DMS 273 (cell line): ENCODE results near the gene CNTNAP2.
"Not testable (repeated sequence)": the region's sequence is repeated elsewhere in the genome, so short reads cannot be mapped to it uniquely, and the experiment has no call there.

Experiments
- DNase-seq: peaks from one replicate; lab custom pipeline; 2025; ENCODE audit not compliant: unreplicated experiment; lab: John Stamatoyannopoulos, UW

CNTNAP2 gene

GRCh38 chr7:148436571-148436970 is 2320.0 kb downstream of the CNTNAP2 start:
- DNase-seq, result peak; percentile 38

GRCh38 chr7:148437043-148437442 is 2320.4 kb downstream of the CNTNAP2 start:
- DNase-seq, result peak; percentile 38

GRCh38 chr7:148442141-148442655 is 2325.6 kb downstream of the CNTNAP2 start:
- no peak for DNase-seq

- no peak for DNase-seq
Observed at GRCh38 chr7:148442933-148443332, 2326.3 kb downstream of the CNTNAP2 start.

GRCh38 chr7:148445260-148446044 is 2328.9 kb downstream of the CNTNAP2 start:
- DNase-seq, result no peak

- no peak for DNase-seq
Observed at GRCh38 chr7:148447221-148447849, 2330.7 kb downstream of the CNTNAP2 start.

- not testable (repeated sequence) for DNase-seq
Observed at GRCh38 chr7:148451526-148451925, 2334.9 kb downstream of the CNTNAP2 start.

- no peak for DNase-seq
Observed at GRCh38 chr7:148456351-148456750, 2339.8 kb downstream of the CNTNAP2 start.

- no peak for DNase-seq
Observed at GRCh38 chr7:148457310-148457921, 2340.8 kb downstream of the CNTNAP2 start.

GRCh38 chr7:148458263-148458662 is 2341.7 kb downstream of the CNTNAP2 start:
- DNase-seq, result no peak

- no peak for DNase-seq
Observed at GRCh38 chr7:148461392-148462179, 2345.0 kb downstream of the CNTNAP2 start.

GRCh38 chr7:148462774-148463173 is 2346.2 kb downstream of the CNTNAP2 start:
- not testable (repeated sequence) for DNase-seq

GRCh38 chr7:148463210-148463609 is 2346.6 kb downstream of the CNTNAP2 start:
- DNase-seq, result no peak

- DNase-seq, result no peak
Observed at GRCh38 chr7:148464947-148465346, 2348.3 kb downstream of the CNTNAP2 start.

- DNase-seq, result not testable (repeated sequence)
Observed at GRCh38 chr7:148465441-148465840, 2348.8 kb downstream of the CNTNAP2 start.

- no peak for DNase-seq
Observed at GRCh38 chr7:148466120-148466519, 2349.5 kb downstream of the CNTNAP2 start.

GRCh38 chr7:148468700-148469098 is 2352.1 kb downstream of the CNTNAP2 start:
- DNase-seq, result no peak
